Liver (tissue), 9 donors: ENCODE results near the gene TMEM131. TPM values are rescaled to one million over a fixed set of nuclear protein-coding genes. Genes with fewer than 3 reads are reported as not detected.

ENCODE experiments used
- DNase-seq: peaks from one replicate; pipeline ENCODE4 v3.0.0-alpha.2; 2017; ENCODE audit warnings: low spot score
- H3K27ac ChIP-seq, 2 donors: one replicate each; pipeline ENCODE4 v1.7.0; 2013; ENCODE audit warnings: inconsistent platforms in 2 of 2, low read length in 2 of 2, control low read depth in 1 of 2, low read depth in 1 of 2, mild to moderate bottlenecking in 1 of 2
- H3K27me3 ChIP-seq, 4 donors: one replicate each; pipeline versions ENCODE4 v1.6.1 to v1.7.0; 2013; ENCODE audit warnings: low read length in 3 of 4, inconsistent platforms in 1 of 4, mild to moderate bottlenecking in 1 of 4, moderate library complexity in 1 of 4; ENCODE audit not compliant: control insufficient read depth in 4 of 4, insufficient read depth in 4 of 4
- H3K36me3 ChIP-seq, 4 donors: one replicate each; pipeline versions ENCODE4 v1.6.1 to v1.7.0; 2013; ENCODE audit warnings: low read length in 3 of 4, mild to moderate bottlenecking in 3 of 4, low read depth in 1 of 4, moderate library complexity in 1 of 4; ENCODE audit not compliant: control insufficient read depth in 4 of 4, insufficient read depth in 3 of 4
- H3K4me1 ChIP-seq, 4 donors: one replicate each; pipeline versions ENCODE4 v1.6.1 to v1.7.0; 2013; ENCODE audit warnings: low read length in 3 of 4, mild to moderate bottlenecking in 3 of 4, moderate library complexity in 1 of 4; ENCODE audit not compliant: control insufficient read depth in 4 of 4, insufficient read depth in 4 of 4
- H3K4me3 ChIP-seq, 3 donors: one replicate each; pipeline versions ENCODE4 v1.6.1 to v1.7.0; 2013; ENCODE audit warnings: low read length in 3 of 3, control low read depth in 1 of 3, low read depth in 1 of 3, mild to moderate bottlenecking in 1 of 3
- H3K9ac ChIP-seq, 2 donors: one replicate each; pipeline ENCODE4 v1.7.0; 2013; ENCODE audit warnings: low read length in 2 of 2, mild to moderate bottlenecking in 2 of 2, moderate library complexity in 2 of 2, control low read depth in 1 of 2, low read depth in 1 of 2
- H3K9me3 ChIP-seq, 4 donors: one replicate each; pipeline versions ENCODE4 v1.6.1 to v1.7.0; 2013; ENCODE audit warnings: low read length in 3 of 4; ENCODE audit not compliant: control insufficient read depth in 4 of 4
- EGR1 ChIP-seq, 2 donors: IDR thresholded peaks; 2 replicates each; pipeline ENCODE4 v1.6.1; 2016 to 2018; ENCODE audit warnings: antibody characterized with exemption in 2 of 2, low read depth in 2 of 2
- FOXA1 ChIP-seq: IDR thresholded peaks from 2 replicates; pipeline ENCODE4 v1.6.1; 2016; ENCODE audit warnings: antibody characterized with exemption
- FOXA2 ChIP-seq: IDR thresholded peaks from 2 replicates; pipeline ENCODE4 v1.6.1; 2016; ENCODE audit warnings: antibody characterized with exemption
- GABPA ChIP-seq, 2 donors: IDR thresholded peaks in 1 of 2; conservative IDR thresholded peaks in 1 of 2; 2 replicates each; pipeline ENCODE4 v1.6.1; 2016; ENCODE audit warnings: antibody characterized with exemption in 2 of 2, mild to moderate bottlenecking in 1 of 2, moderate library complexity in 1 of 2
- HNF4G ChIP-seq: IDR thresholded peaks from 2 replicates; pipeline ENCODE4 v1.6.1; 2016; ENCODE audit warnings: antibody characterized with exemption
- JUND ChIP-seq, 2 donors: IDR thresholded peaks; 2 replicates each; pipeline ENCODE4 v1.6.1; 2016; ENCODE audit warnings: antibody characterized with exemption in 2 of 2
- NR2F2 ChIP-seq: IDR thresholded peaks from 2 replicates; pipeline ENCODE4 v1.6.1; 2016; ENCODE audit warnings: antibody characterized with exemption
- RAD21 ChIP-seq, 2 donors: IDR thresholded peaks; 2 replicates each; pipeline ENCODE4 v1.6.1; 2016; ENCODE audit warnings: antibody characterized with exemption in 2 of 2, mild to moderate bottlenecking in 2 of 2
- RXRA ChIP-seq, 2 donors: IDR thresholded peaks; 2 replicates each; pipeline ENCODE4 v1.6.1; 2017 to 2018; ENCODE audit warnings: antibody characterized with exemption in 2 of 2, mild to moderate bottlenecking in 1 of 2
- TAF1 ChIP-seq: conservative IDR thresholded peaks from 2 replicates; pipeline ENCODE4 v1.6.1; 2016; ENCODE audit warnings: antibody characterized with exemption, mild to moderate bottlenecking
- YY1 ChIP-seq: IDR thresholded peaks from 2 replicates; pipeline ENCODE4 v1.6.1; 2016; ENCODE audit warnings: antibody characterized with exemption, mild to moderate bottlenecking
- WGBS: extraction: QIAGEN DNeasy Blood & Tissue Kit; methylation state at CpG from one replicate; pipeline ENCODE4 v1.1.7; 2013; 5-methylcytosine and 5-hydroxymethylcytosine counted together
- polyA plus RNA-seq, 2 donors: library from polyadenylated mRNA; stranded (reverse) in 1 of 2; unstranded in 1 of 2; fragments of 200-250 nt in 1 of 2; fragments of >200 nt in 1 of 2; fragmentation: Nextera tagmentation in 1 of 2; extraction: Ambion mirVana in 1 of 2; gene quantifications; one replicate each; pipeline versions ENCODE4 v1.2.1 to v1.2.3, GENCODE V29; 2013 to 2015
- total RNA-seq, 2 donors: library from RNA; depleted of rRNA; stranded (reverse); fragments of >200 nt; gene quantifications; one replicate each; pipeline ENCODE4 v1.2.3, GENCODE V29; 2014
- TF ChIP-seq, protein P1 (sequence below): IDR thresholded peaks from 2 replicates; pipeline ENCODE4 v1.6.1; 2016; ENCODE audit warnings: antibody characterized with exemption
- TF ChIP-seq, protein P2 (sequence below): IDR thresholded peaks from 2 replicates; pipeline ENCODE4 v1.6.1; 2016; ENCODE audit warnings: antibody characterized with exemption, mild to moderate bottlenecking
- TF ChIP-seq, protein P3 (sequence below): IDR thresholded peaks from 2 replicates; pipeline ENCODE4 v1.6.1; 2016; ENCODE audit warnings: antibody characterized with exemption
- TF ChIP-seq, protein P4 (sequence below): IDR thresholded peaks from 2 replicates; pipeline ENCODE4 v1.6.1; 2016; ENCODE audit warnings: antibody characterized with exemption
- TF ChIP-seq, protein P5 (sequence below): fragments of 150-350 bp; IDR thresholded peaks from 2 replicates; pipeline ENCODE4 v1.5.1; 2017; ENCODE audit warnings: improper control_type of control experiment, low read depth, low read length; ENCODE audit not compliant: missing input control
- donor health status: healthy.
- donor health status: healthy.
- donor health status: healthy.
- donor health status: healthy.
- donor health status: healthy.

The TMEM131 gene
- total and polyA plus RNA-seq, 4 donors = 6.1 to 22.8 (median 11.2) TPM

DNA sequence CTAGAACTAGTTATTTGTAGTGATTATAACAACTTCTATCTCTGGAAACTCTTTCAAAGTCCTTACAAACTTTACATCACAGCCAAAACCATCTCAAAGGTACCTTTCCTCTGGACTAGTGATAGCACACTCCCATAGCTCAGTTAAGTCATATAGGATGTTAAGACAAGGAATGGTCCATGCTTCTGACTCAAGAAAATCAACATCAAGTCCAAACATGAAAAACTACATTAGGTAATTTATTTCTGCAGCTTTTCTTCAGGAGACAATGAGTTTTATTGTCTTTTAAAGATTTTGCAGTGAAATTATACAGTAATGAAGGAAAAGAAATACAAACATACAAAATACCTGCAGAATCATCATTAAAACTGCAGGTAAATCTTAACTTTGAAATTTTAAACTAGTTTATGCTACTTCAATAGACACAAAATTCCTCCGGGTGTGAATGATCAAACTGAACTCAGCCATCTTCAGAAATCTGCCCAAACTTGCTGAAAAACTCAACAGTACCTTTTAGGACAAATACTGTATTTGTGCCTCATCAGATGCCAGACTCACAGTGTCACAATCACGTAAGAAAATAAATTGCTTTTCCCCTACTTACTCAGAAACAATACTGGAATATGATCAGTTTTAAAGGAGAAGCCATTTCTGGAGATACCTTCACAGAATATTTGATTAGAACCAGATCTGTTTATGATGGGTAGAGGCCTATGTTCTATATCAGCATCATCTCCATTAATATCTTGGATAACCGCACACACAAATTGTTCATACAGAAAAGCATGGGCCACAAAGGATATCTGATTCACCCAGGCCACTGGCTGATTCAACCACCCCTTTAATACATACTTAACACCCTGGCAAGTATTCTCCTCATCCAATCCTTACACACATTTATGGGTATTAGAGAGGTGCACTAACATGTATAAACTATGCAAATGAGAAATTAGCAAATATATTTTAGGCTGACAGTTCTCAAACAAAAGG is 2.6 kb downstream of the TMEM131 start:
- TF ChIP-seq TAF1 (no peak), HNF4G (no peak), RXRA (IDR thresholded peaks at IDR 0.05) (no peak), GABPA (IDR thresholded peaks at IDR 0.05 in 1 of 2, conservative IDR thresholded peaks at IDR 0.05 in 1 of 2) (no peak), EGR1 (IDR thresholded peaks at IDR 0.05; ENCODE audit: low read depth in 2 of 2) (no peak), NR2F2 (no peak)
- TF ChIP-seq, protein P1, sequence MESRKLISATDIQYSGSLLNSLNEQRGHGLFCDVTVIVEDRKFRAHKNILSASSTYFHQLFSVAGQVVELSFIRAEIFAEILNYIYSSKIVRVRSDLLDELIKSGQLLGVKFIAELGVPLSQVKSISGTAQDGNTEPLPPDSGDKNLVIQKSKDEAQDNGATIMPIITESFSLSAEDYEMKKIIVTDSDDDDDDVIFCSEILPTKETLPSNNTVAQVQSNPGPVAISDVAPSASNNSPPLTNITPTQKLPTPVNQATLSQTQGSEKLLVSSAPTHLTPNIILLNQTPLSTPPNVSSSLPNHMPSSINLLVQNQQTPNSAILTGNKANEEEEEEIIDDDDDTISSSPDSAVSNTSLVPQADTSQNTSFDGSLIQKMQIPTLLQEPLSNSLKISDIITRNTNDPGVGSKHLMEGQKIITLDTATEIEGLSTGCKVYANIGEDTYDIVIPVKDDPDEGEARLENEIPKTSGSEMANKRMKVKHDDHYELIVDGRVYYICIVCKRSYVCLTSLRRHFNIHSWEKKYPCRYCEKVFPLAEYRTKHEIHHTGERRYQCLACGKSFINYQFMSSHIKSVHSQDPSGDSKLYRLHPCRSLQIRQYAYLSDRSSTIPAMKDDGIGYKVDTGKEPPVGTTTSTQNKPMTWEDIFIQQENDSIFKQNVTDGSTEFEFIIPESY = no peak
- WGBS = 78% methylated on average over 3 of the region's 3 CpGs
- Histone ChIP-seq H3K9ac (no peak overlapping the region), H3K27me3 (no peaks in the 10 kb centered on the region), H3K4me3 (no peak overlapping the region), H3K4me1 (peaks cover 10 to 23% (median 17%) of the 10 kb centered on the region in 4 donors), H3K9me3 (no peaks in the 10 kb centered on the region), H3K27ac (no peak overlapping the region), H3K36me3 (no peaks in the 10 kb centered on the region)
- DNase-seq = no peak

DNA sequence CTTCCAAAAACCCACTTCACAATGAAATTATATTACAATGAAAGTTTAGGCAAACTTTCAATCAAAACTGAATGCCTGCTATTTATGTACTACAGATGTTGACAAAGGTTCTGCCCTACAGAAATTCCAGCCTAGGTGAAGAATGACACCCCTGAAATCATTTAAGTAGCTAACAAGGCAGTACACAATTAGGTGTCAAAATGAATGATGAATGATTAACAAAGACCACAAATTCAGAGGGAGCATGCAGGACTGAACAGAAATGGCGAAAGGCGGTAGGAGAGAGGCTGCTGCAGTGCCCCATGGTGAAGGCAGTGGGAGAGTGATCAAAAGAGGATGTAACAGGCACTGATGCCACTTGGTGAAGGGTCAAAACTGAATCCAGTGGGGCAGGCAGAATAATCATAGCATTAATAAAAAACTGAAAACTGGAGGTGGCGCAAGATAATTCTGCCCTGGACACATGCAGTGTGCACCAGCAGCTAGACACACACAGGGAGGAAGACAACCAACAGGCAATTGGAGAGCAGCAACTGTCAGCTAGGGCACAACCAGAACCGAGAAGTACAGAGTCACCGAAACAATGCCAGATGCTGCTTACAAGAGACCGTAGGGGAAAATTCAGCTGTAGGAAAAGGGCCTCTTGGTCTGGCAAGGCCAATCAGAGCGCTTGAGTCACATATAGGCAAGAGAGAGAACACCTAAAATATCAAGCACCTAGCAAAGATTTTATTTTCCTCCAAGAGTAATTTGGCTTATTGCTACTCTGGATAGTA is 4.5 kb downstream of the TMEM131 start:
- DNase-seq = no peak
- TF ChIP-seq, protein P2, sequence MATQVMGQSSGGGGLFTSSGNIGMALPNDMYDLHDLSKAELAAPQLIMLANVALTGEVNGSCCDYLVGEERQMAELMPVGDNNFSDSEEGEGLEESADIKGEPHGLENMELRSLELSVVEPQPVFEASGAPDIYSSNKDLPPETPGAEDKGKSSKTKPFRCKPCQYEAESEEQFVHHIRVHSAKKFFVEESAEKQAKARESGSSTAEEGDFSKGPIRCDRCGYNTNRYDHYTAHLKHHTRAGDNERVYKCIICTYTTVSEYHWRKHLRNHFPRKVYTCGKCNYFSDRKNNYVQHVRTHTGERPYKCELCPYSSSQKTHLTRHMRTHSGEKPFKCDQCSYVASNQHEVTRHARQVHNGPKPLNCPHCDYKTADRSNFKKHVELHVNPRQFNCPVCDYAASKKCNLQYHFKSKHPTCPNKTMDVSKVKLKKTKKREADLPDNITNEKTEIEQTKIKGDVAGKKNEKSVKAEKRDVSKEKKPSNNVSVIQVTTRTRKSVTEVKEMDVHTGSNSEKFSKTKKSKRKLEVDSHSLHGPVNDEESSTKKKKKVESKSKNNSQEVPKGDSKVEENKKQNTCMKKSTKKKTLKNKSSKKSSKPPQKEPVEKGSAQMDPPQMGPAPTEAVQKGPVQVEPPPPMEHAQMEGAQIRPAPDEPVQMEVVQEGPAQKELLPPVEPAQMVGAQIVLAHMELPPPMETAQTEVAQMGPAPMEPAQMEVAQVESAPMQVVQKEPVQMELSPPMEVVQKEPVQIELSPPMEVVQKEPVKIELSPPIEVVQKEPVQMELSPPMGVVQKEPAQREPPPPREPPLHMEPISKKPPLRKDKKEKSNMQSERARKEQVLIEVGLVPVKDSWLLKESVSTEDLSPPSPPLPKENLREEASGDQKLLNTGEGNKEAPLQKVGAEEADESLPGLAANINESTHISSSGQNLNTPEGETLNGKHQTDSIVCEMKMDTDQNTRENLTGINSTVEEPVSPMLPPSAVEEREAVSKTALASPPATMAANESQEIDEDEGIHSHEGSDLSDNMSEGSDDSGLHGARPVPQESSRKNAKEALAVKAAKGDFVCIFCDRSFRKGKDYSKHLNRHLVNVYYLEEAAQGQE = no peak
- TF ChIP-seq RAD21 (IDR thresholded peaks at IDR 0.05) = no peak
- TF ChIP-seq, protein P3, sequence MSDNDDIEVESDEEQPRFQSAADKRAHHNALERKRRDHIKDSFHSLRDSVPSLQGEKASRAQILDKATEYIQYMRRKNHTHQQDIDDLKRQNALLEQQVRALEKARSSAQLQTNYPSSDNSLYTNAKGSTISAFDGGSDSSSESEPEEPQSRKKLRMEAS = no peak
- TF ChIP-seq, protein P4, sequence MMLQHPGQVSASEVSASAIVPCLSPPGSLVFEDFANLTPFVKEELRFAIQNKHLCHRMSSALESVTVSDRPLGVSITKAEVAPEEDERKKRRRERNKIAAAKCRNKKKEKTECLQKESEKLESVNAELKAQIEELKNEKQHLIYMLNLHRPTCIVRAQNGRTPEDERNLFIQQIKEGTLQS = no peak
- TF ChIP-seq FOXA1 = no peak
- no peak for TF ChIP-seq JUND (IDR thresholded peaks at IDR 0.05)
- no peak for TF ChIP-seq FOXA2
- no peak for TF ChIP-seq EGR1 (IDR thresholded peaks at IDR 0.05; ENCODE audit: low read depth in 2 of 2)
- TF ChIP-seq, protein P1 = no peak
- TF ChIP-seq TAF1 = no peak
- TF ChIP-seq, protein P5, sequence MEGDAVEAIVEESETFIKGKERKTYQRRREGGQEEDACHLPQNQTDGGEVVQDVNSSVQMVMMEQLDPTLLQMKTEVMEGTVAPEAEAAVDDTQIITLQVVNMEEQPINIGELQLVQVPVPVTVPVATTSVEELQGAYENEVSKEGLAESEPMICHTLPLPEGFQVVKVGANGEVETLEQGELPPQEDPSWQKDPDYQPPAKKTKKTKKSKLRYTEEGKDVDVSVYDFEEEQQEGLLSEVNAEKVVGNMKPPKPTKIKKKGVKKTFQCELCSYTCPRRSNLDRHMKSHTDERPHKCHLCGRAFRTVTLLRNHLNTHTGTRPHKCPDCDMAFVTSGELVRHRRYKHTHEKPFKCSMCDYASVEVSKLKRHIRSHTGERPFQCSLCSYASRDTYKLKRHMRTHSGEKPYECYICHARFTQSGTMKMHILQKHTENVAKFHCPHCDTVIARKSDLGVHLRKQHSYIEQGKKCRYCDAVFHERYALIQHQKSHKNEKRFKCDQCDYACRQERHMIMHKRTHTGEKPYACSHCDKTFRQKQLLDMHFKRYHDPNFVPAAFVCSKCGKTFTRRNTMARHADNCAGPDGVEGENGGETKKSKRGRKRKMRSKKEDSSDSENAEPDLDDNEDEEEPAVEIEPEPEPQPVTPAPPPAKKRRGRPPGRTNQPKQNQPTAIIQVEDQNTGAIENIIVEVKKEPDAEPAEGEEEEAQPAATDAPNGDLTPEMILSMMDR = no peak
- no peak for TF ChIP-seq HNF4G
- no peak for TF ChIP-seq GABPA (IDR thresholded peaks at IDR 0.05 in 1 of 2, conservative IDR thresholded peaks at IDR 0.05 in 1 of 2)
- TF ChIP-seq NR2F2 = no peak
- TF ChIP-seq YY1 = no peak
- 95% methylated on average over 7 of the region's 7 CpGs for WGBS
- Histone ChIP-seq H3K4me3 (no peak overlapping the region), H3K27me3 (no peaks in the 10 kb centered on the region), H3K9me3 (no peaks in the 10 kb centered on the region), H3K27ac (no peak overlapping the region), H3K9ac (no peak overlapping the region), H3K4me1 (peaks cover 8 to 21% (median 16%) of the 10 kb centered on the region in 4 donors), H3K36me3 (no peaks in the 10 kb centered on the region)
